Measurements from ENCODE around the gene EBP.
"Not testable (repeated sequence)": the region's sequence is repeated elsewhere in the genome, so short reads cannot be mapped to it uniquely, and the experiment has no call there.

The EBP gene

GRCh38 chrX:48514126-48514806 is 7.3 kb upstream of the EBP start:
- TF ChIP-seq CTCF (IDR thresholded peaks at IDR 0.05) (no peak), ZFX (IDR thresholded peaks at IDR 0.05; ENCODE audit: borderline replicate concordance) (no peak)

GRCh38 chrX:48514868-48515460 is 6.6 kb upstream of the EBP start:
- TF ChIP-seq CTCF (IDR thresholded peaks at IDR 0.05) (no peak), ZFX (IDR thresholded peaks at IDR 0.05; ENCODE audit: borderline replicate concordance) (no peak)
- no peak overlapping the region for H3K27ac ChIP-seq

More at GRCh38 chrX:48514126-48514806, 7.3 kb upstream of the EBP start:
- H3K27ac ChIP-seq, result no peak overlapping the region

- no peak overlapping the region for H3K27ac ChIP-seq
- TF ChIP-seq CTCF (IDR thresholded peaks at IDR 0.05) (no peak), ZFX (IDR thresholded peaks at IDR 0.05; ENCODE audit: borderline replicate concordance) (no peak)
Observed at GRCh38 chrX:48515842-48516241, 5.8 kb upstream of the EBP start.

GRCh38 chrX:48516285-48516684 is 5.3 kb upstream of the EBP start:
- TF ChIP-seq ZFX (IDR thresholded peaks at IDR 0.05; ENCODE audit: borderline replicate concordance), result no peak
- TF ChIP-seq CTCF (IDR thresholded peaks at IDR 0.05), result no peak
- H3K27ac ChIP-seq, result no peak overlapping the region

GRCh38 chrX:48516987-48517386 is 4.6 kb upstream of the EBP start:
- TF ChIP-seq ZFX (IDR thresholded peaks at IDR 0.05; ENCODE audit: borderline replicate concordance), result no peak
- H3K27ac ChIP-seq, result no peak overlapping the region

GRCh38 chrX:48519481-48519880 is 2.1 kb upstream of the EBP start:
- H3K27ac ChIP-seq, result not testable (repeated sequence)

GRCh38 chrX:48520455-48520854 is 1.2 kb upstream of the EBP start:
- peak overlapping the region; percentile 74; the same call in 1 of the 2 replicates for H3K27ac ChIP-seq
- TF ChIP-seq CTCF (IDR thresholded peaks at IDR 0.05) (no peak), ZFX (IDR thresholded peaks at IDR 0.05; ENCODE audit: borderline replicate concordance) (no peak)

- H3K27ac ChIP-seq, result peak overlapping the region; percentile 74
- TF ChIP-seq ZFX (IDR thresholded peaks at IDR 0.05; ENCODE audit: borderline replicate concordance), result no peak
- no peak for TF ChIP-seq CTCF (IDR thresholded peaks at IDR 0.05)
Observed at GRCh38 chrX:48520976-48521352, 644 bp upstream of the EBP start.
